HG03460 (cell line): ENCODE results near the gene GRM4.

ENCODE experiments used
- ATAC-seq: cut with Tn5 transposase; IDR thresholded peaks from one replicate; pipeline ENCODE4 v1.9.1; 2021; ENCODE audit not compliant: unreplicated experiment

GRM4 gene

GRCh38 chr6:34110610-34111009 lies 35.3 kb downstream of the GRM4 start:
- ATAC-seq, result no peak

DNA sequence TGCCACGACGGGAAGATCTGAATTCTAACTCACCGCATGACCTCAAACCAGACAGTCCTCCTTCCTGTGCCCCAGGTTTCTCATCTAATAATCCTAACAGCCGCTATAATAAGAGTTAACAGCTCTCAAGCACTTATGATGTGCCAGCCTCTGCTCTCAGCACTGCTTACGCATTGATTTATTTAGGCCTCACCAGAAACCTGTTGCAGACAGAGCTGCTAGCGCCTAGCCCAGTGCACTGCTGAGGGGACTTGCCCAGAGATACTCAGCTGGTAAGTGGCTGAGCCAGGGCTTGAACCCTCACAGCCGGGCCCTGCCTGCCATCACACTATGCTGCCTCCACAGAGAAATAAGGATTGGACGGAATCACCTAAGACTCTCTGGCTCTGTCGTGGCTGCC lies 37.7 kb downstream of the GRM4 start:
- ATAC-seq, result no peak

DNA sequence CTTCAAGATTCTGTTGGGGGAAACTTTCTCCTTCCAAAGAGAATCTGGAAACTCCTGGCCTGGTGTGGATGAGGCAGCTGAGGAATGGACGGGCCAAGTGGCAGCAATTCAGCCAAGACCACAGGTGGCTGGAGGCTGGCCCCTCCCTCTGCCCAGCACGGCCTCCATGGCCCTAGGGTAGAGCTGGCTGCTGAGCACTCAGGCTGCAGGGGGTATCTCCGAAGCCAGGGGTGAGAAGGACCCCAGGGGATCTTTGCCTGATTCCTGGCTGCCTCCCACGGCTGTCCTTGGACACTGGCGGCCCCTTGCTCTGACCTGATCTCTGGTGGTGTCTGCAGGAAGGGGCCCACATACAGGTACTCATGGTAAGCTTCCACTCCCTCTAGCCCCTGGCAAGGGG lies 39.0 kb downstream of the GRM4 start:
- no peak for ATAC-seq

- no peak for ATAC-seq
Measured at GRCh38 chr6:34106421-34106820, 39.5 kb downstream of the GRM4 start.

- no peak for ATAC-seq
Measured at GRCh38 chr6:34104628-34105027, 41.3 kb downstream of the GRM4 start.

GRCh38 chr6:34104186-34104585 lies 41.7 kb downstream of the GRM4 start:
- ATAC-seq, result no peak

DNA sequence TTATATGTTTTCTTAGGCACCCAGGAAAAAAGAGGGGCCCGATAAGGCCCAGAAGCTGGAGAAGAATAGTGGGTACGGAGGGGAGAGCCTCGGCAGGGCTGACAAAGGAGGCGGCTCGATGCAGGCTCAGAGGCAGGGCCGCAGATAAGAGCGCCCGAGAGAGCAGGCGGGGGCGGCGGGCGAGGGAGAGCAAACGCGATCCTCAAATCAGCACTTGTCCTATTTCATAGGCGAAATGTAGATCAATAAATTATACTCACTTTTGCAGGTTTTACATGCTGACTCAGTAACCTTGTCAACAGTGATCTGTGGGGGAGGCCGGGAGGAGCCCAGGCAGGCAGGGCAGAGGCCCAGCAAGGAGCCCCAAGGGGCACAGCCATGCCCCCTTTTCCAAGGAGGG lies 42.6 kb downstream of the GRM4 start:
- no peak for ATAC-seq

GRCh38 chr6:34102696-34103095 lies 43.2 kb downstream of the GRM4 start:
- ATAC-seq, result no peak

GRCh38 chr6:34102099-34102656 lies 43.7 kb downstream of the GRM4 start:
- no peak for ATAC-seq

- ATAC-seq, result no peak
Measured at GRCh38 chr6:34100788-34101187, 45.1 kb downstream of the GRM4 start.

GRCh38 chr6:34099878-34100277 lies 46.0 kb downstream of the GRM4 start:
- ATAC-seq, result no peak

- no peak for ATAC-seq
Measured at GRCh38 chr6:34098045-34098936, 47.6 kb downstream of the GRM4 start.

DNA sequence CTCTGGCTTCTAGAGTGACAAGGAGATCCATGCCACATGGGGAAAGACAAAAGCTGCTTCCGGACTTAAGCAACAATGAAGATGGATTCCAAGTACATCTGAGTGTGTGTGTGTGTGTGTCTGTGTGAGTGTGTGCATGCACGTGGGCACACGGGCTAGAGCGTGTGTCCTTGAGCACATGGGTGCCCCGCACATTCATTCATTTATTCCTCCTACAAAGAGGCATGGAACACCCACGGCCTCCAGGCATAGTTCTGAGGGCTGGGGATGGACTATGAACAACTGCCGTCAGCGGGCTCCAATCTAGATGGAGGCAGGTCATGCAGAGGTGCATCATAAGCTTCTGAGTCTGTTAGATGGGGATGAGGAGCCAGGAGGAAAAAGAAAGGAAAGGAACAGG lies 49.1 kb downstream of the GRM4 start:
- ATAC-seq, result no peak

GRCh38 chr6:34096193-34096592 lies 49.7 kb downstream of the GRM4 start:
- ATAC-seq, result no peak

DNA sequence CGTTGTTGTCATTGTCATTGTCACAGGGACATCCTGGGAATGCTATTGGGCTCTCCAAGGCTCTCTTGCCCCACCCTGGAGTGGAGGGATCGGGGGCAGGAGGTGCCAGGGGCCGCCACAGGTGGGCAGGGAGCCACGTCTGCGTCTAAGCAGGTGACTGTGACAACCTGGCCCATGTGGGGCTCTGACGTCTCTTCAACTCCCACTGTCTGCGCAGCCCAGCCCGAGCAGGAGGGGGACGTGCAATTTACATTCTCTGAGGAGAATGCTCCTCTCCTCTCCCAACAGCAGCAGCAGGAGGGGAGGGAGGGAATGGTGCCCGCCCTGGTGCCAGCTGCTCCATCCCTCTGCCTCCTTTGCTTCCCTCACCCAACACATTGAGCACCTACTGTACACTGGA lies 50.1 kb downstream of the GRM4 start:
- ATAC-seq, result no peak

- no peak for ATAC-seq
Measured at GRCh38 chr6:34095136-34095505, 50.8 kb downstream of the GRM4 start.

DNA sequence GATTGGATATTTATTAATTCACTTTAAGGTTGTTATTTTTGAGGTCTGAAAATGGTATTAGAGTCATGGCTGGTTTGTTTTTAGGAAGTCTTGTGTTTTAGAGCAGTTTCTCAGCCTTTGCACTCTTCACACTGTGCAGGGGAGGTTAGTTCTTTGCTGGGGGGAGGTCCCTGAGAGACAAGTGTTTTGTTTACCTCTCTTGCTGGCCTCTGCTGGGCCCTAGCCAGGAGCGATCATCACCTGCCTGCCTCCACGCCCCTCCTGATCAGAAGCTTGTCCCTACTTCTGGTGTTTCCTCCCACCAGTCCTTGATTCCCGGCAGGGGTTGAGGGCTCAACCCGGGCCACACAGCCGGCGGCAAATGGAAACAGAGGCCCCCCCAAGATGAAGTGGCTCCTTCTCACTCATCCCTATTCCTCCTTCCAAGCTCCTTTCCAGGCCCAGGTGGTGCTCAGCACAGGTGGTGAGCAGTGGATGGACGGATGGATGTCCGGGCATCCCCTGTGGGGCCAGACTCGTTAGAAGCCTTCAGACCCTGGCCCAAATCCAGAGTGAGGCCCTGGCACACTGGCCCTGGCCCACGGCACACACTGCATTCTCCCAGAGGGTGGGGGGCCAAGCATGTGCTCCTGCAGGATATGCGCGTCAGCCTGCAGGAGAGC lies 51.3 kb downstream of the GRM4 start:
- ATAC-seq, result no peak

DNA sequence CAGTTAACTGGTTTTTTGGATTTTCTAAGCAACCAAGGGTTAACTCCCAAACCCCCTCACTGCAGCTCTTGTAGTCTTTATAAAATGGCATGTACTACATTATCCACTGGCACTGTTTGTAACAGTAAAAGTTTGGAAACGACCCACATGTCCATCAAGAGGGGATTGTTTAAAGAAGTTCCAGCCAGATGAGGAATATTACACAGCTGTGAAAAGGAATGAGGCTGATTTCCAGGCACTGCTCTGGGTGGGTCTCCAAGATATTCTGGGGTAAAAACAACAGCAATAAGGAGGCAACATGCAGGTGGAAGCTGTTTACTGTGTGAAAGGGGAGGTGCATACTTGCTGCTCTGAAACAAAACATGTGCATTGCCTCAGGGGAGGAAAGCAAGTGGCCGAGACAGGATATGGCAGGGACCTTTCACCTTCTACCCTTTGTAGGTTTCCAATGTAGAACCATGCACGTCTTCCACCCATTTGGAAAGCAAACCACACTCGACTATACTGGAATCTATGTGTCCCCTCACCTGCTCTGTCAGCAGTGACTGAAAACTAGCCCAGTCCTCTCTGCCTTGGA lies 51.9 kb downstream of the GRM4 start:
- no peak for ATAC-seq

GRCh38 chr6:34093206-34093605 lies 52.7 kb downstream of the GRM4 start:
- ATAC-seq, result no peak

DNA sequence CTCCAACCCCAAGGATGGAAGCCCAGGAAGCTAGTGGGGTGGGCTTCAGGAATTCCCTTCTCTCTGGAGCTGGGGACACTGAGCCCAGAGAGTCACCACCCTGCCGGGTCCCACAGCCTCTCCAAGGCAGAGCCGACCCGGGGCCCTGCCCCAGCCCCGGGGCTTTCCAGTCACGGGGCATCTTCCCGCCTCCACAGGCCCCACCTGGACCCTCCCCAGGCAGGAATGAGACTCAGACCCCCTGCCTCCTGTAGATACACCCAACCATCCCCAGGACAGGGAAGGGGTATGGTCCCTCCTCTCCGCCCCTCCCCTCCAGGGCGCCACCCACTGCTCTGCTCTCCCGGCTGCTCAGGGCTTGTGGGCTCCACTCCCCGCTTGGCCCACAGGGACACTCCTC lies 53.3 kb downstream of the GRM4 start:
- ATAC-seq, result no peak

- no peak for ATAC-seq
Measured at GRCh38 chr6:34090935-34091334, 55.0 kb downstream of the GRM4 start.

GRCh38 chr6:34090529-34090928 lies 55.4 kb downstream of the GRM4 start:
- ATAC-seq, result no peak
